Neural progenitor cell (in vitro differentiated cells): Measurements from ENCODE around the gene BBS12. TPM values are rescaled to one million over a fixed set of nuclear protein-coding genes. Genes with fewer than 3 reads are reported as not detected.
A peak's percentile ranks its signal among the peaks of the same experiment; 100 is the strongest.

ENCODE experiments used
- DNase-seq: peaks from one replicate; pipeline ENCODE4 v3.0.0-alpha.2; 2016; ENCODE audit warnings: low spot score
- H2AFZ ChIP-seq: fragments of 200-600 bp; sonication (generic); replicated peaks from 2 replicates; pipeline ENCODE4 v1.6.1; 2016; ENCODE audit warnings: antibody characterized with exemption
- H3F3A ChIP-seq: fragments of 200-600 bp; sonication (generic); 2 replicates; pipeline ENCODE4 v1.6.1; 2016; ENCODE audit warnings: antibody characterized with exemption, low read depth
- H3K27ac ChIP-seq: fragments of 200-600 bp; sonication (generic); 2 replicates; pipeline ENCODE4 v1.5.1; 2016; ENCODE audit warnings: mild to moderate bottlenecking
- H3K27me3 ChIP-seq: fragments of 200-600 bp; sonication (generic); 2 replicates; pipeline ENCODE4 v1.6.1; 2016; ENCODE audit warnings: mild to moderate bottlenecking, moderate library complexity
- H3K36me3 ChIP-seq: fragments of 200-600 bp; sonication (generic); 2 replicates; pipeline ENCODE4 v1.5.1; 2016
- H3K4me1 ChIP-seq: fragments of 200-600 bp; sonication (generic); 2 replicates; pipeline ENCODE4 v1.6.1; 2016; ENCODE audit warnings: mixed run types
- H3K4me2 ChIP-seq: fragments of 200-600 bp; sonication (generic); 2 replicates; pipeline ENCODE4 v1.6.1; 2016
- H3K4me3 ChIP-seq: fragments of 200-600 bp; sonication (generic); 2 replicates; pipeline ENCODE4 v1.5.1; 2016
- H3K79me2 ChIP-seq: fragments of 200-600 bp; sonication (generic); 2 replicates; pipeline ENCODE4 v1.6.1; 2016; ENCODE audit warnings: low read depth
- H3K9ac ChIP-seq: fragments of 200-600 bp; sonication (generic); 2 replicates; pipeline ENCODE4 v1.6.1; 2016
- H3K9me3 ChIP-seq: fragments of 200-600 bp; sonication (generic); 2 replicates; pipeline ENCODE4 v1.5.1; 2016; ENCODE audit warnings: low read depth
- H4K20me1 ChIP-seq: fragments of 200-600 bp; sonication (generic); 2 replicates; pipeline ENCODE4 v1.6.1; 2016; ENCODE audit warnings: low read depth
- H3K27ac Mint-ChIP-seq: 3 replicates; pipeline ENCODE4 v1.8.0; 2021; ENCODE audit warnings: mixed read lengths
- H3K27me3 Mint-ChIP-seq: 2 replicates; pipeline ENCODE4 v1.8.0; 2022; ENCODE audit warnings: low read depth, mild to moderate bottlenecking, inconsistent platforms, moderate library complexity, mixed read lengths; ENCODE audit not compliant: insufficient read depth
- H3K36me3 Mint-ChIP-seq: 3 replicates; pipeline ENCODE4 v1.8.0; 2021; ENCODE audit warnings: mixed read lengths
- H3K4me1 Mint-ChIP-seq: 3 replicates; pipeline ENCODE4 v1.8.0; 2021; ENCODE audit warnings: mixed read lengths
- H3K4me3 Mint-ChIP-seq: 3 replicates; pipeline ENCODE4 v1.8.0; 2021; ENCODE audit warnings: mild to moderate bottlenecking, moderate library complexity, mixed read lengths
- H3K9me3 Mint-ChIP-seq: 3 replicates; pipeline ENCODE4 v1.8.0; 2020; ENCODE audit warnings: mixed read lengths
- EZH2 ChIP-seq: fragments of 200-600 bp; sonication (generic); IDR thresholded peaks from 2 replicates; pipeline ENCODE4 v1.6.1; 2017; ENCODE audit warnings: antibody characterized with exemption, mild to moderate bottlenecking, moderate library complexity
- EZH2phosphoT487 ChIP-seq: fragments of 200-600 bp; sonication (generic); IDR thresholded peaks from 2 replicates; pipeline ENCODE4 v1.6.1; 2017; ENCODE audit warnings: antibody characterized with exemption
- total RNA-seq: library from RNA; depleted of rRNA; stranded (reverse); fragments of >200 nt; gene quantifications from 2 replicates; pipeline ENCODE4 v1.2.3, GENCODE V29; 2015; ENCODE audit warnings: low replicate concordance
- TF ChIP-seq, protein P1 (sequence below): fragments of 200-600 bp; sonication (generic); IDR thresholded peaks from 2 replicates; pipeline ENCODE4 v1.5.1; 2017; ENCODE audit warnings: antibody characterized with exemption, mild to moderate bottlenecking

Gene BBS12
- total RNA-seq, 1 donor from 2014 or later: 7.7 TPM

- H3K4me2 ChIP-seq: no peak overlapping the region
- H3K4me1 ChIP-seq: no peaks in the 10 kb centered on the region
- H3K4me3 ChIP-seq: no peak overlapping the region
- H3K27ac Mint-ChIP-seq: no peak overlapping the region
- no peak for TF ChIP-seq EZH2
- TF ChIP-seq EZH2phosphoT487: no peak
- TF ChIP-seq, protein P1, sequence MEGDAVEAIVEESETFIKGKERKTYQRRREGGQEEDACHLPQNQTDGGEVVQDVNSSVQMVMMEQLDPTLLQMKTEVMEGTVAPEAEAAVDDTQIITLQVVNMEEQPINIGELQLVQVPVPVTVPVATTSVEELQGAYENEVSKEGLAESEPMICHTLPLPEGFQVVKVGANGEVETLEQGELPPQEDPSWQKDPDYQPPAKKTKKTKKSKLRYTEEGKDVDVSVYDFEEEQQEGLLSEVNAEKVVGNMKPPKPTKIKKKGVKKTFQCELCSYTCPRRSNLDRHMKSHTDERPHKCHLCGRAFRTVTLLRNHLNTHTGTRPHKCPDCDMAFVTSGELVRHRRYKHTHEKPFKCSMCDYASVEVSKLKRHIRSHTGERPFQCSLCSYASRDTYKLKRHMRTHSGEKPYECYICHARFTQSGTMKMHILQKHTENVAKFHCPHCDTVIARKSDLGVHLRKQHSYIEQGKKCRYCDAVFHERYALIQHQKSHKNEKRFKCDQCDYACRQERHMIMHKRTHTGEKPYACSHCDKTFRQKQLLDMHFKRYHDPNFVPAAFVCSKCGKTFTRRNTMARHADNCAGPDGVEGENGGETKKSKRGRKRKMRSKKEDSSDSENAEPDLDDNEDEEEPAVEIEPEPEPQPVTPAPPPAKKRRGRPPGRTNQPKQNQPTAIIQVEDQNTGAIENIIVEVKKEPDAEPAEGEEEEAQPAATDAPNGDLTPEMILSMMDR: no peak
- no peaks in the 10 kb centered on the region for H4K20me1 ChIP-seq
- no peak for DNase-seq
- H3K79me2 ChIP-seq: no peaks in the 10 kb centered on the region
- H3K4me3 Mint-ChIP-seq: no peak overlapping the region
- no peaks in the 10 kb centered on the region for H3K36me3 ChIP-seq
- no peaks in the 10 kb centered on the region for H3K27me3 ChIP-seq
- H3K27me3 Mint-ChIP-seq: no peaks in the 10 kb centered on the region
- H2AFZ ChIP-seq: no peak overlapping the region
- H3K27ac ChIP-seq: no peak overlapping the region
- H3K4me1 Mint-ChIP-seq: peaks cover 7% of the 10 kb centered on the region
- H3K9me3 ChIP-seq: no peaks in the 10 kb centered on the region
- no peaks in the 10 kb centered on the region for H3K36me3 Mint-ChIP-seq
- H3F3A ChIP-seq: peaks cover 7% of the 10 kb centered on the region
- H3K9me3 Mint-ChIP-seq: no peaks in the 10 kb centered on the region
- H3K9ac ChIP-seq: no peak overlapping the region
Measured at GRCh38 chr4:122711919-122712318, 20.6 kb upstream of the BBS12 start.

DNA sequence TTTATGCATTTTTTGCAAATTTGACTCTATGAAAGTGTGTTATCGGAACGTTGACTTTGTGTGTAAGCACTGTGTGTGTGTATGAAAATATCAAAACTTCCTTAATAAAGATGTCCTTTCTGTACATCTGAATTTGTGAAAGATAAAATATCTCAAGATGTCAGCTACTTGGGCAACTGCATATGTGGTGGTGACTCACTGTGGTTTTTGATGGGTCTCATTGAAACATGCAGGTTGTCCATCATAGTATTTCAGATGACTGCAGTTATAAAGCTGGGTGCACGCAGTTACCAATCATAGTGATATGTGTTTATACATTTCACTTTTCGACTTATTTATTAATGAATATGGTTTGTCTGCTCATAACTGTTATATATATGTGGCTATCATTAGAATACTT lies 19.7 kb upstream of the BBS12 start:
- H3K9ac ChIP-seq: no peak overlapping the region
- H3K36me3 Mint-ChIP-seq: no peaks in the 10 kb centered on the region

GRCh38 chr4:122715221-122715620 lies 17.3 kb upstream of the BBS12 start:
- Mint-ChIP-seq H3K27ac (no peak overlapping the region), H3K36me3 (no peaks in the 10 kb centered on the region), H3K27me3 (peaks cover 2% of the 10 kb centered on the region), H3K4me3 (no peak overlapping the region), H3K9me3 (no peaks in the 10 kb centered on the region), H3K4me1 (peaks cover 6% of the 10 kb centered on the region)
- H3K36me3 ChIP-seq: no peaks in the 10 kb centered on the region
- DNase-seq: no peak
- H4K20me1 ChIP-seq: no peaks in the 10 kb centered on the region
- H3K27me3 ChIP-seq: no peaks in the 10 kb centered on the region
- no peaks in the 10 kb centered on the region for H3K9me3 ChIP-seq
- H2AFZ ChIP-seq: no peak overlapping the region
- H3K9ac ChIP-seq: no peak overlapping the region
- H3K4me1 ChIP-seq: no peaks in the 10 kb centered on the region
- no peaks in the 10 kb centered on the region for H3K79me2 ChIP-seq
- H3K4me2 ChIP-seq: no peak overlapping the region
- no peak overlapping the region for H3K4me3 ChIP-seq
- H3F3A ChIP-seq: peaks cover 7% of the 10 kb centered on the region
- TF ChIP-seq EZH2: no peak
- TF ChIP-seq, protein P1: no peak
- no peak for TF ChIP-seq EZH2phosphoT487
- no peak overlapping the region for H3K27ac ChIP-seq

More for the DNA sequence above, 19.7 kb upstream of the BBS12 start:
- no peak overlapping the region for H2AFZ ChIP-seq
- H3K4me3 ChIP-seq: no peak overlapping the region
- DNase-seq: no peak
- no peaks in the 10 kb centered on the region for H3K79me2 ChIP-seq
- peaks cover 7% of the 10 kb centered on the region for H3F3A ChIP-seq
- no peak overlapping the region for H3K27ac Mint-ChIP-seq
- no peak overlapping the region for H3K4me2 ChIP-seq
- no peak for TF ChIP-seq EZH2
- no peaks in the 10 kb centered on the region for H3K9me3 Mint-ChIP-seq
- H3K4me1 Mint-ChIP-seq: peaks cover 7% of the 10 kb centered on the region
- no peaks in the 10 kb centered on the region for H3K36me3 ChIP-seq
- H3K9me3 ChIP-seq: no peaks in the 10 kb centered on the region
- H3K4me1 ChIP-seq: no peaks in the 10 kb centered on the region
- H3K4me3 Mint-ChIP-seq: no peak overlapping the region
- no peak overlapping the region for H3K27ac ChIP-seq
- H3K27me3 Mint-ChIP-seq: peaks cover 2% of the 10 kb centered on the region
- H3K27me3 ChIP-seq: no peaks in the 10 kb centered on the region
- H4K20me1 ChIP-seq: no peaks in the 10 kb centered on the region

- H3K9ac ChIP-seq: no peak overlapping the region
- DNase-seq: peak; percentile 77
- H3K27ac ChIP-seq: no peak overlapping the region
- no peak overlapping the region for H3K4me3 Mint-ChIP-seq
- H3K4me1 Mint-ChIP-seq: no peaks in the 10 kb centered on the region
- no peaks in the 10 kb centered on the region for H3K79me2 ChIP-seq
- peaks cover 7% of the 10 kb centered on the region for H3F3A ChIP-seq
- H3K9me3 Mint-ChIP-seq: no peaks in the 10 kb centered on the region
- no peak overlapping the region for H3K27ac Mint-ChIP-seq
- no peak overlapping the region for H3K4me3 ChIP-seq
- TF ChIP-seq, protein P1: peak; percentile 87
- TF ChIP-seq EZH2phosphoT487: no peak
- no peak overlapping the region for H2AFZ ChIP-seq
- no peaks in the 10 kb centered on the region for H3K36me3 Mint-ChIP-seq
- no peaks in the 10 kb centered on the region for H3K9me3 ChIP-seq
- H3K36me3 ChIP-seq: no peaks in the 10 kb centered on the region
- peaks cover 2% of the 10 kb centered on the region for H3K27me3 Mint-ChIP-seq
- no peaks in the 10 kb centered on the region for H3K27me3 ChIP-seq
- H3K4me2 ChIP-seq: no peak overlapping the region
- no peaks in the 10 kb centered on the region for H3K4me1 ChIP-seq
- H4K20me1 ChIP-seq: no peaks in the 10 kb centered on the region
Measured at GRCh38 chr4:122716825-122717448, 15.6 kb upstream of the BBS12 start.
